Transverse colon (tissue), 4 donors: Measurements from ENCODE around the gene ADPRHL1. TPM values are rescaled to one million over a fixed set of nuclear protein-coding genes. Genes with fewer than 3 reads are reported as not detected.

Experiments
- DNase-seq: peaks from one replicate; pipeline ENCODE4 v3.0.0-alpha.2; 2019
- H3K27ac ChIP-seq, 4 donors: fragments of 200-600 bp; sonication (generic); 2 replicates each; pipeline ENCODE4 v1.5.1; 2016 to 2018; ENCODE audit warnings: inconsistent platforms in 4 of 4
- H3K27me3 ChIP-seq: fragments of 200-600 bp; sonication (generic); 2 replicates; pipeline ENCODE4 v1.5.1; 2017; ENCODE audit warnings: inconsistent platforms
- H3K36me3 ChIP-seq, 4 donors: fragments of 200-600 bp; sonication (generic); 2 replicates each; pipeline ENCODE4 v1.5.1; 2017 to 2019; ENCODE audit warnings: inconsistent platforms in 4 of 4
- H3K4me1 ChIP-seq, 4 donors: fragments of 200-600 bp; sonication (generic); 2 replicates each; pipeline ENCODE4 v1.5.1; 2017 to 2020; ENCODE audit warnings: inconsistent platforms in 4 of 4
- H3K4me3 ChIP-seq, 4 donors: fragments of 200-600 bp; sonication (generic); 1 replicate in 1 of 4; 2 replicates in 3 of 4; pipeline versions ENCODE4 v1.5.1 to v1.6.1; 2017 to 2019; ENCODE audit warnings: inconsistent platforms in 4 of 4
- H3K9me3 ChIP-seq, 2 donors: fragments of 200-600 bp; sonication (generic); 2 replicates each; pipeline ENCODE4 v1.5.1; 2017 to 2019; ENCODE audit warnings: inconsistent platforms in 2 of 2
- EP300 ChIP-seq: sonication (generic); formaldehyde crosslinking; IDR thresholded peaks from one replicate; pipeline ENCODE4 v1.6.1; 2017; ENCODE audit warnings: antibody characterized with exemption, low read depth
- POLR2A ChIP-seq: fragments of 450-650 bp; IDR thresholded peaks from one replicate; pipeline ENCODE4 v1.6.1; 2016; ENCODE audit warnings: antibody characterized with exemption, mild to moderate bottlenecking, moderate library complexity
- POLR2AphosphoS5 ChIP-seq, 3 donors: sonication (generic); formaldehyde crosslinking; IDR thresholded peaks; one replicate each; pipeline ENCODE4 v1.6.1; 2016; ENCODE audit warnings: antibody characterized with exemption in 3 of 3
- WGBS, 2 donors: methylation state at CpG; one replicate each; pipeline ENCODE4 v1.1.5; 2018; ENCODE audit warnings: low coverage in 1 of 2; 5-methylcytosine and 5-hydroxymethylcytosine counted together
- in situ Hi-C, 4 donors: fragments of 200-750 bp; cut with MboI; loops; one replicate each; pipeline versions ENCODE4 v1.15.0 to v1.15.1; 2017; ENCODE audit warnings: low sequenced_read_pairs in 3 of 4, low pct_ligation_motif_present in 1 of 4, low pct_unique_long_range_greater_than_20kb in 1 of 4
- intact Hi-C: fragments of 100-400 bp; cut with DNase I; formaldehyde crosslinking; loops from one replicate; pipeline ENCODE4 v1.15.1; 2023; ENCODE audit warnings: low total_unique reads
- total RNA-seq, 4 donors: library from RNA; depleted of rRNA; stranded (reverse); fragments of >200 nt; gene quantifications; one replicate each; pipeline ENCODE4 v1.1.0, GENCODE V29; 2016
- TF ChIP-seq, protein P1 (sequence below), 5 experiments: fragments of 200-600 bp in 3 of 5; fragments of 450-650 bp in 2 of 5; sonication (generic) in 3 of 5; IDR thresholded peaks; 1 replicate in 2 of 5; 2 replicates in 3 of 5; pipeline ENCODE4 v1.5.1; 2016 to 2017; ENCODE audit warnings: antibody characterized with exemption in 5 of 5, inconsistent platforms in 3 of 5, mild to moderate bottlenecking in 2 of 5, moderate library complexity in 1 of 5

Gene ADPRHL1
- total RNA-seq, 4 donors from 2014 or later, result 4.1 to 10.2 (median 5.9) TPM

DNA sequence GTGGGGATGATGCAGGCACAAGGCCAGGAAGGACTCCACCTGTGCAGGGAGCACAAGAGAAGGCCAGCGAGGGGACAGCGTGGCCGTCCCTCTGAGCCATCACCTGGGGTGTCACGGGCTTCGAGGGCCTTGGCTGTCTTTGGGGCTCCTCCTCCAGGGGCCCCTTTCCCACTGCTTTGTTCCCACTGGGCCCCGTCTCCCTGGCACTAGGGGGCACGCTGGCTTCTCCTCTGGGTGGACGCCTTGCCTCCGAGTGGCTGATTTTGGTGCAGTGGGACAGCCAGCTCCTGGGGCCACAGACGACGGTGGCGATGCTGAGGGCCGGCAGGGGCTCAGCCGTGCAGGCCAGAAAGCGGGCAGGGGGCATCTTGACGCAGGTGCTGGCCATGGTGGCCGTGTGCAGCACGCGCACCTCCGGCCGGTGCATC is 46.2 kb downstream of the ADPRHL1 start:
- no peaks in the 10 kb centered on the region for H3K36me3 ChIP-seq
- TF ChIP-seq EP300 (no peak), POLR2AphosphoS5 (IDR thresholded peaks at IDR 0.05) (no peak), POLR2A (no peak)
- TF ChIP-seq, protein P1, sequence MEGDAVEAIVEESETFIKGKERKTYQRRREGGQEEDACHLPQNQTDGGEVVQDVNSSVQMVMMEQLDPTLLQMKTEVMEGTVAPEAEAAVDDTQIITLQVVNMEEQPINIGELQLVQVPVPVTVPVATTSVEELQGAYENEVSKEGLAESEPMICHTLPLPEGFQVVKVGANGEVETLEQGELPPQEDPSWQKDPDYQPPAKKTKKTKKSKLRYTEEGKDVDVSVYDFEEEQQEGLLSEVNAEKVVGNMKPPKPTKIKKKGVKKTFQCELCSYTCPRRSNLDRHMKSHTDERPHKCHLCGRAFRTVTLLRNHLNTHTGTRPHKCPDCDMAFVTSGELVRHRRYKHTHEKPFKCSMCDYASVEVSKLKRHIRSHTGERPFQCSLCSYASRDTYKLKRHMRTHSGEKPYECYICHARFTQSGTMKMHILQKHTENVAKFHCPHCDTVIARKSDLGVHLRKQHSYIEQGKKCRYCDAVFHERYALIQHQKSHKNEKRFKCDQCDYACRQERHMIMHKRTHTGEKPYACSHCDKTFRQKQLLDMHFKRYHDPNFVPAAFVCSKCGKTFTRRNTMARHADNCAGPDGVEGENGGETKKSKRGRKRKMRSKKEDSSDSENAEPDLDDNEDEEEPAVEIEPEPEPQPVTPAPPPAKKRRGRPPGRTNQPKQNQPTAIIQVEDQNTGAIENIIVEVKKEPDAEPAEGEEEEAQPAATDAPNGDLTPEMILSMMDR (IDR thresholded peaks at IDR 0.05), result no peak
- no peak overlapping the region for H3K4me3 ChIP-seq
- H3K4me1 ChIP-seq, result peaks cover 0 to 10% (median 1%) of the 10 kb centered on the region in 4 donors
- peaks cover 14% of the 10 kb centered on the region for H3K27me3 ChIP-seq
- in situ Hi-C loops (no loop called here), intact Hi-C loops (no loop called here)
- H3K9me3 ChIP-seq, result no peaks in the 10 kb centered on the region
- H3K27ac ChIP-seq, result no peak overlapping the region
- no peak for DNase-seq
- 82% methylated on average over 18 of the region's 21 CpGs; no CpG with 5 or more reads in 1 of the 2 donors for WGBS, 2 donors

DNA sequence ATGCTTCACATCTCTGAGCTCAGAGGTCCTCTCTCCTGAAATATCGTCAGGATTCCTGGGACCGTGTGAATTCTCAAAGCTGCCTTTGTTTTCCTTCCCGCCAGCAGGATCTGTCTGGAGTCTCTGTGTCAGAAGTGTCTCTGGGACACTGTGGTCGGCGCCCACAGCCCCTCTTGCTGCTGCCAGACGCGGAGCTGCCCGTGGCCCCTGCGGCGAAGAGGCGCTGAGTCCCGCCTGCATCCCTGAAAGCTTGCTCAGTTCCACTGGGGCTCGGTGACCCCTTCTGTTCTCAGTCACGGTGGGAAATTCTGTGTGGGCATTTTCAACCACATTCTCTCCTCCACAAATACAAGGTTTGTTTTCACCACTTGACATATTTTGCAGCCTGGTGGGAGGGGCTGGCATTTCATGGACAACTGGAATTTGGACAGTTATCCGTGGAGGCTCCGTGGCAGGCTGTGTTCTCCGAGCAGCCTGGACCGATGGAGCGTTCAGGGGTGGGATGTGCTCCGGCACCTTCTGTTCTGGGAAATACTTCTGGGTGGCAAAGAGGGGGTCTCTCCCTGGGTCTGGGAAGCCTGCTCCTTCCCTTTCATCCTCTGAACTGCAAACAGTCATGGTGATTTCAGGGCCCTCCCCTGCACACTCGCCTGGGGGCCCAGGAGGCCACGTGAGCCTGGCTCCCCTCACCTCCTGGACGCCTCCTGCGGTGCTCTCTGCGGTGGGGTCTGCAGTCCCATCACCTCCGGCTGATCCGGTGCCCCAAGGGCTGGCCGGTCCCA is 46.8 kb downstream of the ADPRHL1 start:
- TF ChIP-seq POLR2A (no peak), EP300 (no peak), POLR2AphosphoS5 (IDR thresholded peaks at IDR 0.05) (no peak)
- TF ChIP-seq, protein P1 (IDR thresholded peaks at IDR 0.05), result no peak
- in situ Hi-C loops (no loop called here), intact Hi-C loops (no loop called here)
- DNase-seq, result no peak
- H3K27me3 ChIP-seq, result peaks cover 16% of the 10 kb centered on the region
- H3K36me3 ChIP-seq, result no peaks in the 10 kb centered on the region
- no peak overlapping the region for H3K4me3 ChIP-seq
- no peak overlapping the region for H3K27ac ChIP-seq
- H3K4me1 ChIP-seq, result peaks cover 0 to 6% (median under 1%) of the 10 kb centered on the region in 4 donors
- WGBS, 2 donors, result 81% methylated on average over 28 of the region's 28 CpGs; no CpG with 5 or more reads in 1 of the 2 donors
- H3K9me3 ChIP-seq, result no peaks in the 10 kb centered on the region

DNA sequence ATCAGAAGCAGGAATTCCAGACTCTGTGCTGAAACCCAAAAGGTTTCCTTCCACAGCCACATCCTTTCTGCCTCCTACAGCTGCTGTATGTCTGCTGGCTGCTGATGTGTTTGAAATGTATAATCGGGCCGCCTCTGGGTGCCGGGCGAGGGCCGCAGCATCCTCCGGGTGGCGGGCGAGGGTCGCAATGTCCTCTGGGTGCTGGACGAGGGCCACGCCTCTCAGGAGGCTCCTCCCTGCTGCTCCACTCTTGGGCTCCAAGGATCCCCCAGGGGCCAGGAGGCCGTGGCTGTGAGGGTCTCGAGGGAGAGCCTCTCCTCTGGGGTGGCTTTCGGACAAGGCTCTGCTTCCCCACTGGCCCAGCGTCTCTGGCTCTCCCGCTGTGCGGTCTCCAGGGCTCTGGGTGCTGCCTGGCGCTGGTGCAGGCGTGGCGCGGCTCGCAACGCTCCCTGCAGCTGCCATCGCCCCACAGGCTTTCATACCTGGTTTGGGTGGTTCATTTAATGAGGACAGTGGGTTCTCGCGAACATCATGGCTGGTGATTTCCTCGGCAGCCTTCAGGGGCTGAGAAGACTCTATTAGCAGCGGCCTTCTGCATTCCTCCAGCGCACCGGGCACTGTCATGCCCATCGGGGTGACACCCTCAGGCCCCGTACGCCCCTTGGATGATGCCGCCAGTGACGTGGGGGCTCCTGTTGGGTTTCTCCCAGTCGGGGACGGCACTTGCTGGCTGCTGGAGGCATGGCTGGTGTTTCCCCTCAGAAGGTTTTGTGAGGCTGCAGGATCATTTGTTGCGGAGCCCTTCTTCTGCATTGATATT is 47.6 kb downstream of the ADPRHL1 start:
- Histone ChIP-seq H3K27ac (no peak overlapping the region), H3K27me3 (peaks cover 23% of the 10 kb centered on the region), H3K36me3 (no peaks in the 10 kb centered on the region), H3K9me3 (no peaks in the 10 kb centered on the region), H3K4me1 (peaks cover 0 to 6% (median 1%) of the 10 kb centered on the region in 4 donors), H3K4me3 (no peak overlapping the region)
- 88% methylated on average over 37 of the region's 38 CpGs; no CpG with 5 or more reads in 1 of the 2 donors for WGBS, 2 donors
- no peak for DNase-seq
- TF ChIP-seq, protein P1 (IDR thresholded peaks at IDR 0.05), result no peak
- TF ChIP-seq POLR2A (no peak), EP300 (no peak), POLR2AphosphoS5 (IDR thresholded peaks at IDR 0.05) (no peak)
- intact Hi-C loops (no loop called here), in situ Hi-C loops (no loop called here)
